Mesenchymal stem cell (in vitro differentiated cells and primary cell): ENCODE measurements around the gene SIVA1.

Experiments used
- DNase-seq: peaks from one replicate; pipeline ENCODE4 v3.0.0-alpha.2; 2013
- H2AFZ ChIP-seq: one replicate; pipeline ENCODE4 v1.6.1; 2013; ENCODE audit warnings: low read depth, mild to moderate bottlenecking, control low read depth, inconsistent platforms, low read length, moderate library complexity
- H2AK5ac ChIP-seq: 2 replicates; pipeline ENCODE4 v1.6.1; 2013; ENCODE audit warnings: low read length, moderate library complexity, mild to moderate bottlenecking, inconsistent platforms; ENCODE audit not compliant: severe bottlenecking
- H2BK120ac ChIP-seq: one replicate; pipeline ENCODE4 v1.6.1; 2013; ENCODE audit warnings: low read depth, mild to moderate bottlenecking, inconsistent platforms, low read length, moderate library complexity
- H2BK12ac ChIP-seq, 2 experiments: one replicate each; pipeline ENCODE4 v1.6.1; 2013; ENCODE audit warnings: inconsistent platforms in 2 of 2, low read length in 2 of 2, mild to moderate bottlenecking in 2 of 2, moderate library complexity in 2 of 2, control low read depth in 1 of 2
- H2BK15ac ChIP-seq: one replicate; pipeline ENCODE4 v1.6.1; 2013; ENCODE audit warnings: mild to moderate bottlenecking, low read depth, inconsistent platforms; ENCODE audit not compliant: poor library complexity, severe bottlenecking
- H2BK5ac ChIP-seq: 2 replicates; pipeline ENCODE4 v1.6.1; 2013; ENCODE audit warnings: low read depth, mild to moderate bottlenecking, low read length, control low read depth, inconsistent platforms; ENCODE audit not compliant: poor library complexity, severe bottlenecking
- H3K14ac ChIP-seq, 2 experiments: one replicate each; pipeline ENCODE4 v1.6.1; 2013; ENCODE audit warnings: inconsistent platforms in 2 of 2, low read length in 2 of 2, control low read depth in 1 of 2, mild to moderate bottlenecking in 1 of 2, moderate library complexity in 1 of 2
- H3K18ac ChIP-seq, 2 experiments: one replicate each; pipeline ENCODE4 v1.6.1; 2013; ENCODE audit warnings: inconsistent platforms in 2 of 2, low read length in 2 of 2, control low read depth in 1 of 2, low read depth in 1 of 2, mild to moderate bottlenecking in 1 of 2
- H3K23ac ChIP-seq, 2 experiments: one replicate each; pipeline ENCODE4 v1.6.1; 2013; ENCODE audit warnings: inconsistent platforms in 2 of 2, low read length in 2 of 2, mild to moderate bottlenecking in 2 of 2, moderate library complexity in 2 of 2, control low read depth in 1 of 2
- H3K27ac ChIP-seq: 2 replicates; pipeline ENCODE4 v1.5.1; 2013; ENCODE audit warnings: mild to moderate bottlenecking, moderate library complexity, low read length, control low read depth, inconsistent platforms; ENCODE audit not compliant: poor library complexity, severe bottlenecking
- H3K27me3 ChIP-seq, 2 experiments: 2 replicates each; pipeline versions ENCODE4 v1.6.1 to v1.7.0; 2013; ENCODE audit warnings: low read length in 2 of 2, mild to moderate bottlenecking in 2 of 2, moderate library complexity in 2 of 2, control low read depth in 1 of 2, inconsistent platforms in 1 of 2; ENCODE audit not compliant: control insufficient read depth in 1 of 2, insufficient read depth in 1 of 2
- H3K36me3 ChIP-seq, 2 experiments: 2 replicates each; pipeline versions ENCODE4 v1.6.1 to v1.7.0; 2013; ENCODE audit warnings: low read length in 2 of 2, control low read depth in 1 of 2, inconsistent platforms in 1 of 2, low read depth in 1 of 2, mild to moderate bottlenecking in 1 of 2; ENCODE audit not compliant: insufficient read depth in 2 of 2, control insufficient read depth in 1 of 2
- H3K4ac ChIP-seq, 2 experiments: one replicate each; pipeline ENCODE4 v1.6.1; 2013; ENCODE audit warnings: inconsistent platforms in 2 of 2, low read length in 2 of 2, mild to moderate bottlenecking in 2 of 2, moderate library complexity in 2 of 2, control low read depth in 1 of 2, low read depth in 1 of 2
- H3K4me1 ChIP-seq: 2 replicates; pipeline ENCODE4 v1.6.1; 2013; ENCODE audit warnings: low read depth, low read length, control low read depth; ENCODE audit not compliant: control insufficient read depth, insufficient read depth
- H3K4me2 ChIP-seq: 2 replicates; pipeline ENCODE4 v1.6.1; 2013; ENCODE audit warnings: low read length, mild to moderate bottlenecking, inconsistent platforms; ENCODE audit not compliant: poor library complexity, severe bottlenecking
- H3K4me3 ChIP-seq, 2 experiments: 2 replicates each; pipeline versions ENCODE4 v1.5.1 to v1.7.0; 2013; ENCODE audit warnings: low read length in 2 of 2, mild to moderate bottlenecking in 2 of 2, control low read depth in 1 of 2, low read depth in 1 of 2; ENCODE audit not compliant: insufficient read depth in 1 of 2
- H3K79me1 ChIP-seq: replicated peaks from 2 replicates; pipeline ENCODE4 v1.6.1; 2013; ENCODE audit warnings: mild to moderate bottlenecking, control low read depth, low read length, inconsistent platforms; ENCODE audit not compliant: poor library complexity, severe bottlenecking
- H3K9ac ChIP-seq: 2 replicates; pipeline ENCODE4 v1.7.0; 2013; ENCODE audit warnings: mild to moderate bottlenecking, low read length, moderate library complexity
- H3K9me3 ChIP-seq: 2 replicates; pipeline ENCODE4 v1.7.0; 2013; ENCODE audit warnings: mild to moderate bottlenecking, low read length; ENCODE audit not compliant: control insufficient read depth
- H4K8ac ChIP-seq: one replicate; pipeline ENCODE4 v1.6.1; 2013; ENCODE audit warnings: inconsistent platforms, mild to moderate bottlenecking, low read length, moderate library complexity
- H4K91ac ChIP-seq: one replicate; pipeline ENCODE4 v1.6.1; 2013; ENCODE audit warnings: mild to moderate bottlenecking, low read length, inconsistent platforms
- WGBS: methylation state at CpG from one replicate; pipeline ENCODE4 v1.1.7; 2013; ENCODE audit warnings: mixed read lengths; 5-methylcytosine and 5-hydroxymethylcytosine counted together

SIVA1 gene

DNA sequence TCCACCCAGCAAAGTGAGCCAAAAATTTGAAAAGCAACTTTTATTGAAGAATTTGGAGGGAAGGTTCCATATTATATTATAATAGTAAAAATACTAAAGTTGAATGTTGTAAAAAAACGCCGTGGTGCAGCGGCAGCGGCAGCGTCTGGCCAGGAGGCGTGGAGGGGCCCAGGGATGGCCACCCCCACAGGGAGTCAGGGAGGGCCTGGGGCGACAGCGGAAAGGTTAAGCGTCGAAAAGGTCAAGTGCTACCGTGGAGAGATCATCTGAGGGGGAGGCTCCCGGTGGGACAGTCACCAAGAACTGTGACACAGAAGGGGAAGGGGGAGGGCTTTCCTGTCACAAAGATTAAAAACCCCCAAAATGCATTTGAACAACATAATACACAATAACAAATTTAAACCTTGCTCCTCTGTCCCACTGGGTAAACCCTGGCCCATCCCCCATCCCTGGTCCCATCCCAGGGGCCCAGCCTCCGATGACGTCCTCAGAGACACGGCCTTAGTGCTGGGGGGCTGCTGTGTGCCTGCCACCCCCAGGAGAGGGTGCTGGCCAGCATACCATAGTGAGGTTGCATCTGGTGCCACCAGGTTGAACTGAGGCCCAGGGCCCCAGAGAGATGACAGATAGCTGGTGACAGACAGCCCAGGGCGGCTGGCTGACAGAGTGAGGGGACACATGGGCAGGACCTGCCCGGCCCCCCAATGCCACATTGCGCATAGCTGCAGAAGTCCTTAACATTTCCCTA lies 16.6 kb downstream of the SIVA1 start:
- Histone ChIP-seq H3K4me2 (no peak overlapping the region), H3K36me3 (peaks cover 37 to 56% of the 10 kb centered on the region in 2 experiments), H4K8ac (peak overlapping the region; percentile 94), H2BK5ac (no peak overlapping the region), H3K23ac (no peak overlapping the region), H3K9me3 (no peaks in the 10 kb centered on the region), H2BK15ac (no peak overlapping the region), H4K91ac (no peak overlapping the region), H3K27ac (no peak overlapping the region), H3K27me3 (no peaks in the 10 kb centered on the region), H3K9ac (no peak overlapping the region), H3K4ac (no peak overlapping the region), H3K14ac (peak overlapping the region in 1 of 2 experiments; percentile 50), H3K4me3 (no peak overlapping the region), H2AFZ (no peak overlapping the region), H3K4me1 (peaks cover 13% of the 10 kb centered on the region), H2BK120ac (no peak overlapping the region), H3K18ac (peak overlapping the region in 1 of 2 experiments; percentile 53), H2AK5ac (no peak overlapping the region), H3K79me1 (peaks cover 4% of the 10 kb centered on the region), H2BK12ac (peak overlapping the region in 1 of 2 experiments; percentile 73)
- 88% methylated on average over 16 of the region's 18 CpGs for WGBS
- no peak for DNase-seq

DNA sequence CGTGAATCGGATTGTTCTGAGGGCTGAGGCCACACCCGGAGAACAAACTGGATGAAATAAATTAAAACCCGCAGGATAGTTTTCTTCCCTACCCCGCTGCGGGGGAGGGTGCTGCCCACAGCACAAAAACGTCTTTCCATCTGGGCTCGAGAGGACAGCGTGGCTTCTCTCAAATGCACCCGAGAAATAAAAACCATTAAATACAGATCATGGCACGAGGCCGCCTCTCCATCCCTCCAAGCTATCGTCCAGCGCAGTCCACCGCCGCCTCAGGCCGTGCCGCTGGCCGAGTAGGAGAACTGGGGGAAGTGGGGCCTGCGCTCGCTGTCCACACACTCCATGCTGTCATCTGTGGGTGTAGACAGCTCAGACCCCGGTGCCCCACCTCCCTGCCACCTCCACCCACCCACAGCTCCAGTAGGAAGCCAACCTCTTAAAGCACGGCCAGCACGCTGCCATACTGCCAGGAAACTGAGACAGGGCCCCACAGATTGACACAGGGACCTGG lies 17.2 kb downstream of the SIVA1 start:
- H3K23ac ChIP-seq: no peak overlapping the region
- no peak overlapping the region for H2BK15ac ChIP-seq
- H2AK5ac ChIP-seq: no peak overlapping the region
- no peak overlapping the region for H3K14ac ChIP-seq
- H3K36me3 ChIP-seq: peaks cover 39 to 62% of the 10 kb centered on the region in 2 experiments
- no peak overlapping the region for H3K27ac ChIP-seq
- no peak overlapping the region for H4K91ac ChIP-seq
- no peak overlapping the region for H3K4me3 ChIP-seq
- no peak overlapping the region for H2BK5ac ChIP-seq
- no peak overlapping the region for H2AFZ ChIP-seq
- no peaks in the 10 kb centered on the region for H3K27me3 ChIP-seq
- peaks cover 13% of the 10 kb centered on the region for H3K4me1 ChIP-seq
- no peak overlapping the region for H3K4me2 ChIP-seq
- no peak overlapping the region for H3K9ac ChIP-seq
- H3K79me1 ChIP-seq: peaks cover 4% of the 10 kb centered on the region
- H2BK120ac ChIP-seq: no peak overlapping the region
- no peak for DNase-seq
- H3K4ac ChIP-seq: no peak overlapping the region
- H2BK12ac ChIP-seq: peak overlapping the region in 1 of 2 experiments; percentile 73
- 89% methylated on average over 24 of the region's 24 CpGs for WGBS
- no peaks in the 10 kb centered on the region for H3K9me3 ChIP-seq
- peak overlapping the region in 1 of 2 experiments; percentile 14 for H3K18ac ChIP-seq
- H4K8ac ChIP-seq: no peak overlapping the region

DNA sequence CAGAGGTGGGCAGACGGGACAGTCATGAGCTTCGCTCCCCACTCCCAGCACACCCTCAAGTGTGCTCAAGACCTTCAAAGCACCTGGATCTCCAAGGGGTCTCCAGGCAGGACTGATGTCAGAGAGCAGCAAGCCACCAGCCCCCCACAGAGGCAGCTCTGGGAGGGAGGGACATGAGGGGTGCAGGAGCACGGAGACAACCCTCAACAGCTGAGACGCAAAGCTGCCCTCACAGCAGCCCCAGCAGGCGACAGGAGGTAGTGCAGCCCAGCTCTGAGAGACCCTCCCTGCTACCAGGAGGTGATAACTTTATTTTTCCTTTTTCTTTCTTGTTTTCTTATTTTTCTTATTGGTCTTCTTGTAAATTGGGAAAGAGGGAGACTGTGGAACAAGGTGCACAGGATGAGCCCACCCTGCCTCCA lies 17.9 kb downstream of the SIVA1 start:
- H3K36me3 ChIP-seq: peaks cover 46 to 70% of the 10 kb centered on the region in 2 experiments
- H2AK5ac ChIP-seq: no peak overlapping the region
- H4K91ac ChIP-seq: no peak overlapping the region
- no peak overlapping the region for H3K23ac ChIP-seq
- no peak overlapping the region for H2BK12ac ChIP-seq
- no peak overlapping the region for H3K4me3 ChIP-seq
- H2BK120ac ChIP-seq: no peak overlapping the region
- H3K18ac ChIP-seq: no peak overlapping the region
- no peak overlapping the region for H2BK15ac ChIP-seq
- WGBS: 94% methylated on average over 4 of the region's 5 CpGs
- peaks cover 11% of the 10 kb centered on the region for H3K79me1 ChIP-seq
- peaks cover 13% of the 10 kb centered on the region for H3K4me1 ChIP-seq
- no peak overlapping the region for H3K4ac ChIP-seq
- no peak overlapping the region for H3K4me2 ChIP-seq
- H3K9ac ChIP-seq: no peak overlapping the region
- no peak overlapping the region for H3K14ac ChIP-seq
- H3K27ac ChIP-seq: no peak overlapping the region
- H2AFZ ChIP-seq: no peak overlapping the region
- H3K27me3 ChIP-seq: no peaks in the 10 kb centered on the region
- no peaks in the 10 kb centered on the region for H3K9me3 ChIP-seq
- no peak overlapping the region for H2BK5ac ChIP-seq
- H4K8ac ChIP-seq: no peak overlapping the region
- peak; percentile 18 for DNase-seq

DNA sequence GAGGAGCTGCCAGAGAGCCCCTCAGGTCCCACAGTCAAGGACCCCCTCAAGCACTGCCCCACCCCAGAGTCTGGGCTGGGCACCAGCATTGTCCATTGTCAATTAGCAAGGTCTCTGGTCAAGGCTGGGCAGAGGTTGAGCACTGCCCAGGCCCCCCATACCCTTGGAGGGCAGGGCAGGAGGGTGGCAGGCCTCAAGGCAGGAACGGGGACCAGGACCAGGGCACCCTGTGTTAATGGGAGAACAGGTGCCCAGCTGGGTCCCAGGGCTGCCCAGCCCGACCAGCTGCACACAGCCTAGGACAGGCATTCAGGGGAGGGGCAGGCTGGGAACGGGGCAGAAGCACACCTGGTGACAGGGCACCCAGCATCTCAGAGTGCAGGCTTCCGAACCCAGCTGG lies 18.4 kb downstream of the SIVA1 start:
- H3K23ac ChIP-seq: no peak overlapping the region
- no peaks in the 10 kb centered on the region for H3K9me3 ChIP-seq
- H3K4me1 ChIP-seq: peaks cover 13% of the 10 kb centered on the region
- no peak for DNase-seq
- H3K14ac ChIP-seq: no peak overlapping the region
- no peak overlapping the region for H2AK5ac ChIP-seq
- H3K4me3 ChIP-seq: no peak overlapping the region
- H2BK5ac ChIP-seq: no peak overlapping the region
- no peak overlapping the region for H3K4me2 ChIP-seq
- H3K79me1 ChIP-seq: peaks cover 12% of the 10 kb centered on the region
- H3K27me3 ChIP-seq: no peaks in the 10 kb centered on the region
- H2BK15ac ChIP-seq: no peak overlapping the region
- H4K91ac ChIP-seq: no peak overlapping the region
- no peak overlapping the region for H3K4ac ChIP-seq
- 97% methylated on average over 4 of the region's 4 CpGs for WGBS
- no peak overlapping the region for H4K8ac ChIP-seq
- no peak overlapping the region for H2AFZ ChIP-seq
- no peak overlapping the region for H2BK120ac ChIP-seq
- H3K36me3 ChIP-seq: peaks cover 47 to 75% of the 10 kb centered on the region in 2 experiments
- H2BK12ac ChIP-seq: no peak overlapping the region
- H3K9ac ChIP-seq: no peak overlapping the region
- H3K18ac ChIP-seq: no peak overlapping the region
- H3K27ac ChIP-seq: no peak overlapping the region
